LNCaP clone FGC (cell line): ENCODE data around the gene CAPN2.

ENCODE experiments used
- DNase-seq: peaks from one replicate; pipeline ENCODE4 v3.0.0-alpha.2; 2011; ENCODE audit warnings: low read depth
- H3K4me3 ChIP-seq: 2 replicates; pipeline ENCODE4 v1.5.1; 2011; ENCODE audit warnings: mild to moderate bottlenecking, low read depth, low read length, control low read depth
- CTCF ChIP-seq: IDR thresholded peaks from 2 replicates; pipeline ENCODE4 v1.5.1; 2012; ENCODE audit warnings: mild to moderate bottlenecking; ENCODE audit not compliant: control insufficient read depth, insufficient read depth; ENCODE audit errors: extremely low read depth

Gene CAPN2

GRCh38 chr1:223756806-223757700 is 44.7 kb downstream of the CAPN2 start:
- no peak overlapping the region for H3K4me3 ChIP-seq
- TF ChIP-seq CTCF: no peak
- no peak for DNase-seq

- no peak overlapping the region for H3K4me3 ChIP-seq
- no peak for DNase-seq
- no peak for TF ChIP-seq CTCF
Measured at GRCh38 chr1:223758734-223759133, 46.4 kb downstream of the CAPN2 start.

- no peak for TF ChIP-seq CTCF
- DNase-seq: no peak
- H3K4me3 ChIP-seq: no peak overlapping the region
Measured at GRCh38 chr1:223759273-223759672, 46.9 kb downstream of the CAPN2 start.

GRCh38 chr1:223760833-223761232 is 48.5 kb downstream of the CAPN2 start:
- no peak for DNase-seq
- H3K4me3 ChIP-seq: no peak overlapping the region
- no peak for TF ChIP-seq CTCF

GRCh38 chr1:223761411-223761810 is 49.1 kb downstream of the CAPN2 start:
- no peak overlapping the region for H3K4me3 ChIP-seq
- no peak for TF ChIP-seq CTCF
- DNase-seq: no peak

- no peak overlapping the region for H3K4me3 ChIP-seq
- TF ChIP-seq CTCF: no peak
- DNase-seq: no peak
Measured at GRCh38 chr1:223763251-223763650, 50.9 kb downstream of the CAPN2 start.

GRCh38 chr1:223763881-223764280 is 51.5 kb downstream of the CAPN2 start:
- TF ChIP-seq CTCF: no peak
- DNase-seq: no peak
- no peak overlapping the region for H3K4me3 ChIP-seq
